ENCODE results near the gene PUDP.
A peak's percentile ranks its signal among the peaks of the same experiment; 100 is the strongest.

PUDP gene

DNA sequence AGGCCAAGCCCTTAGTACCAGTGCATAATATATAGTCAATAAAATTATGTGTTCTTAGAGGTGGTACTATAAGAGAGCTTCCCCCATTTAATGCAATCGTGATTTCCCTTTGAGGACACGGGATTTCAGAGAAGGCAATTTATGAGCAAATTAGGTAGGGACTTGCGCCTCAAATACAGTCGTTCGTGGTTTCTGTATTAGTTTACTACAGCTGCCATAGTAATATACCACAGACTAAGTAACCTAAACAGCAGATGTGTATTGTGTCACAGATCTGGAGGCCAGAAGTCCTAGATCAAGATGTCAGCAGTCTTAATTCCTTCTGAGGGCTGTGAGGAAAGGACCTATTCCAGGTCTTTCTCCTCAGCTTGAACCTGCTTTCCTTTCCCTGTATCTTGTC lies 1.5 kb upstream of the PUDP start:
- Histone ChIP-seq H3K4me3 (ENCODE audit: low read length) (no peak overlapping the region; the same call in 1 of the 2 replicates), H3K27me3 (ENCODE audit: control insufficient read depth, low read length) (no peaks in the 10 kb centered on the region), H3K27ac (ENCODE audit: low read depth, low read length) (no peak overlapping the region), H3K4me2 (ENCODE audit: low read length) (peak overlapping the region; percentile 86), H3K9me3 (ENCODE audit: control insufficient read depth, insufficient read depth, low read length) (no peaks in the 10 kb centered on the region), H3K36me3 (ENCODE audit: control insufficient read depth, low read length) (peaks cover 12% of the 10 kb centered on the region), H3K79me2 (ENCODE audit: control insufficient read depth, low read length) (peaks cover 50% of the 10 kb centered on the region), H3K9me2 (replicated peaks; ENCODE audit: control insufficient read depth, low read length) (no peaks in the 10 kb centered on the region), H3F3A (ENCODE audit: control insufficient read depth, insufficient read depth) (no peaks in the 10 kb centered on the region), H3K4me1 (ENCODE audit: control insufficient read depth, low read length) (peaks cover 35% of the 10 kb centered on the region), H4K20me1 (ENCODE audit: control insufficient read depth, insufficient read depth, low read depth, low read length) (no peaks in the 10 kb centered on the region)
- TF ChIP-seq EZH2phosphoT487 (IDR thresholded peaks at IDR 0.05; ENCODE audit: borderline replicate concordance, low read length): no peak
- TF ChIP-seq, protein P1, sequence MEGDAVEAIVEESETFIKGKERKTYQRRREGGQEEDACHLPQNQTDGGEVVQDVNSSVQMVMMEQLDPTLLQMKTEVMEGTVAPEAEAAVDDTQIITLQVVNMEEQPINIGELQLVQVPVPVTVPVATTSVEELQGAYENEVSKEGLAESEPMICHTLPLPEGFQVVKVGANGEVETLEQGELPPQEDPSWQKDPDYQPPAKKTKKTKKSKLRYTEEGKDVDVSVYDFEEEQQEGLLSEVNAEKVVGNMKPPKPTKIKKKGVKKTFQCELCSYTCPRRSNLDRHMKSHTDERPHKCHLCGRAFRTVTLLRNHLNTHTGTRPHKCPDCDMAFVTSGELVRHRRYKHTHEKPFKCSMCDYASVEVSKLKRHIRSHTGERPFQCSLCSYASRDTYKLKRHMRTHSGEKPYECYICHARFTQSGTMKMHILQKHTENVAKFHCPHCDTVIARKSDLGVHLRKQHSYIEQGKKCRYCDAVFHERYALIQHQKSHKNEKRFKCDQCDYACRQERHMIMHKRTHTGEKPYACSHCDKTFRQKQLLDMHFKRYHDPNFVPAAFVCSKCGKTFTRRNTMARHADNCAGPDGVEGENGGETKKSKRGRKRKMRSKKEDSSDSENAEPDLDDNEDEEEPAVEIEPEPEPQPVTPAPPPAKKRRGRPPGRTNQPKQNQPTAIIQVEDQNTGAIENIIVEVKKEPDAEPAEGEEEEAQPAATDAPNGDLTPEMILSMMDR (IDR thresholded peaks at IDR 0.05; ENCODE audit: low read depth, low read length, poor library complexity, severe bottlenecking): no peak

- H3K4me1 ChIP-seq (ENCODE audit: control insufficient read depth, low read length): peaks cover 40% of the 10 kb centered on the region
- peaks cover 19% of the 10 kb centered on the region for H3K36me3 ChIP-seq (ENCODE audit: control insufficient read depth, low read length)
- H3K4me2 ChIP-seq (ENCODE audit: low read length): peak within 1 kb of the TSS; percentile 86
- H3K27me3 ChIP-seq (ENCODE audit: control insufficient read depth, low read length): no peaks in the 10 kb centered on the region
- H3K9me3 ChIP-seq (ENCODE audit: control insufficient read depth, insufficient read depth, low read length): no peaks in the 10 kb centered on the region
- no peaks in the 10 kb centered on the region for H4K20me1 ChIP-seq (ENCODE audit: control insufficient read depth, insufficient read depth, low read depth, low read length)
- TF ChIP-seq, protein P1 (IDR thresholded peaks at IDR 0.05; ENCODE audit: low read depth, low read length, poor library complexity, severe bottlenecking): no peak
- no peak for TF ChIP-seq EZH2phosphoT487 (IDR thresholded peaks at IDR 0.05; ENCODE audit: borderline replicate concordance, low read length)
- peak within 1 kb of the TSS; percentile 91 for H3K4me3 ChIP-seq (ENCODE audit: low read length)
- no peaks in the 10 kb centered on the region for H3F3A ChIP-seq (ENCODE audit: control insufficient read depth, insufficient read depth)
- H3K79me2 ChIP-seq (ENCODE audit: control insufficient read depth, low read length): peaks cover 69% of the 10 kb centered on the region
- H3K27ac ChIP-seq (ENCODE audit: low read depth, low read length): peak within 1 kb of the TSS; percentile 77
- H3K9me2 ChIP-seq (replicated peaks; ENCODE audit: control insufficient read depth, low read length): no peaks in the 10 kb centered on the region
Observed at GRCh38 chrX:7147413-7147977, 458 bp downstream of the PUDP start, which contains the start of gene STS. Gene STS (plus strand): TSS chrX:7147712. CDS start chrX:7253200, 105,488 bp downstream.

DNA sequence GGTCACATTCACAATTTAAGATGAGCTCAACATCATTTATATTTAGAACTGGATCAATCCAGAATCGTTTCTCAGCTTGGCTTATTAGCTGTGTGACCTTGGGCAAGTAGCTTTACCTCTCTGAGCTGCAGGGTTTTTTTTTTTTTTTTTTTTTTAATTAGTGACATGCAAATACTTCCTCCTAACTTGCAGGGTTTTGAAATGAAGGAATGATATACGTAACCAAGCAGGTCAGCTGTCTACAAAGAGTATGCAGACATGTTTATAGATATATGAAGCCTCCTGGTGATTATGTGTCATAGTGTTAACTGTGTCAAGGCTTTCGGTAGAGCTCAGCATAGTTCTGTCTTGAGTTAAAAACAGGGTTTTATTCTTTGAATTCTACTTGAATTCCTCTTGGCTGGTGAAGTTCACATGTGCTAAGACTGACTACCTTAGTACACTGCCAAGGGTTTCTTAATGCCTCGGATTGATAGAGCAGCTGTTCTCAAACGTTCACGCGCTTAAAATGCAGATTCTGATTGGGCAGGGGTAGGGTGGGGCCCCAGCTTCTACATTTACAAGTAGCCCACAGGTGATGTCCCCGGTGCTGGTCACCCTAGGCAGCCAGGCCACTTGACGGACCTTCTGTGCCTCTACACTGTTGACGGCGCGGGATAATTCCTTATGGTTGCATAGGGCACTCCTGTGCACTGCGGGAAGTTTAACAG lies 1.1 kb downstream of the PUDP start:
- Histone ChIP-seq H3K4me2 (ENCODE audit: low read length) (peak overlapping the region; percentile 85), H4K20me1 (ENCODE audit: control insufficient read depth, insufficient read depth, low read depth, low read length) (no peaks in the 10 kb centered on the region), H3K9me3 (ENCODE audit: control insufficient read depth, insufficient read depth, low read length) (no peaks in the 10 kb centered on the region), H3K4me1 (ENCODE audit: control insufficient read depth, low read length) (peaks cover 40% of the 10 kb centered on the region), H3K9me2 (replicated peaks; ENCODE audit: control insufficient read depth, low read length) (no peaks in the 10 kb centered on the region), H3K36me3 (ENCODE audit: control insufficient read depth, low read length) (peaks cover 23% of the 10 kb centered on the region), H3K79me2 (ENCODE audit: control insufficient read depth, low read length) (peaks cover 75% of the 10 kb centered on the region), H3K27me3 (ENCODE audit: control insufficient read depth, low read length) (no peaks in the 10 kb centered on the region), H3K4me3 (ENCODE audit: low read length) (peak overlapping the region; percentile 91), H3K27ac (ENCODE audit: low read depth, low read length) (peak overlapping the region; percentile 77), H3F3A (ENCODE audit: control insufficient read depth, insufficient read depth) (no peaks in the 10 kb centered on the region)
- TF ChIP-seq, protein P1 (IDR thresholded peaks at IDR 0.05; ENCODE audit: low read depth, low read length, poor library complexity, severe bottlenecking): no peak
- TF ChIP-seq EZH2phosphoT487 (IDR thresholded peaks at IDR 0.05; ENCODE audit: borderline replicate concordance, low read length): no peak

Measured in DOHH2 (cell line).